ENCODE measurements around the gene PPIP5K2. TPM values are rescaled to one million over a fixed set of nuclear protein-coding genes. Genes with fewer than 3 reads are reported as not detected.

The PPIP5K2 gene
- total RNA-seq (2021; fragmentation: NEBNext Ultra II Directional; extraction: Animal tissue kit (Norgen Biotek cat#: 25700)) (39.1 and 46.6 TPM in 2 replicates), polyA plus RNA-seq (2011; rRNA removed) (8.4 and 14.8 TPM in 2 replicates), polyA minus RNA-seq (2011; rRNA and poly(A)+ RNA removed) (27.0 and 35.2 TPM in 2 replicates)
- polyA plus RNA-seq (2011; cell fraction: cytosol; rRNA removed), result 14.2 TPM
- 12.1 TPM for polyA plus RNA-seq (2011; cell fraction: nucleus; rRNA removed)
- 8.8 to 18.2 TPM (median 14.0 TPM) in 4 replicates for polyA plus RNA-seq (2012, experiment 1 of 2)
- polyA plus RNA-seq (2012, experiment 2 of 2), result 2.0 TPM
- 22.3 TPM for polyA plus RNA-seq (2013, experiment 1 of 2)
- 24.0 TPM for polyA plus RNA-seq (2013, experiment 2 of 2)
- polyA minus RNA-seq (2011; cell fraction: cytosol; rRNA and poly(A)+ RNA removed), result 33.0 TPM
- polyA minus RNA-seq (2011; cell fraction: nucleus; rRNA and poly(A)+ RNA removed), result 93.0 TPM
- long read RNA-seq, experiment 1, partial matches to known transcripts, result 6 of 21 reads
- long read RNA-seq, experiment 1, other reads (novel, unspliced or antisense), result 15 of 21 reads
- long read RNA-seq, experiment 2, partial matches to known transcripts, result 8 of 10 reads
- long read RNA-seq, experiment 2, other reads (novel, unspliced or antisense), result 2 of 10 reads

- Histone ChIP-seq H3K4ac (replicated peaks; ENCODE audit: insufficient read length, low read depth, low read length) (no peak within 1 kb of the TSS), H3K18ac (ENCODE audit: extremely low read depth, low read length) (peak within 1 kb of the TSS; percentile 66), H3K56ac (replicated peaks; ENCODE audit: insufficient read length, low read depth, low read length) (peak within 1 kb of the TSS; percentile 43), H3K79me1 (ENCODE audit: low read depth, low read length) (no peaks in the 10 kb centered on the region), H2BK20ac (ENCODE audit: low read length) (no peak within 1 kb of the TSS), H4K5ac (ENCODE audit: insufficient read length, low read depth, low read length) (peak within 1 kb of the TSS; percentile 51), H4K91ac (replicated peaks; ENCODE audit: insufficient read length, low read length) (no peak within 1 kb of the TSS), H3K27me3 (replicated peaks in 1 of 4; ENCODE audit: control insufficient read depth in 3 of 4, extremely low read depth in 1 of 4, insufficient read depth in 3 of 4, low read length in 3 of 4) (no peaks in the 10 kb centered on the region), H3K23me2 (ENCODE audit: low read depth, low read length) (peaks cover 4% of the 10 kb centered on the region), H4K20me1 (replicated peaks in 1 of 2; ENCODE audit: control insufficient read depth in 1 of 2, insufficient read depth in 2 of 2, low read length in 2 of 2) (no peaks in the 10 kb centered on the region), H3K23ac (ENCODE audit: insufficient read length) (no peak within 1 kb of the TSS), H3K14ac (ENCODE audit: insufficient read length) (no peak within 1 kb of the TSS), H3K9me3 (ENCODE audit: insufficient read depth in 2 of 2, low read depth in 1 of 2, low read length in 1 of 2) (no peaks in the 10 kb centered on the region), H3K9ac (replicated peaks in 1 of 4; ENCODE audit: extremely low read depth in 1 of 4, low read depth in 3 of 4, low read length in 3 of 4) (peak within 1 kb of the TSS; percentile 94 to 99 (median 96)), H3K79me2 (ENCODE audit: control insufficient read depth in 1 of 2, insufficient read depth in 2 of 2, low read length in 2 of 2) (peaks cover 0 to 55% of the 10 kb centered on the region in 2 experiments; a peak in 2 of 4 replicates), H2AFZ (ENCODE audit: low read length) (peak within 1 kb of the TSS; percentile 97), H4K8ac (ENCODE audit: extremely low read depth, insufficient read depth, low read length) (peak within 1 kb of the TSS; percentile 47; the same call in 1 of the 2 replicates), H2BK15ac (ENCODE audit: low read length) (peak within 1 kb of the TSS; percentile 62; the same call in 1 of the 2 replicates), H3K4me3 (ENCODE audit: extremely low read depth in 1 of 4, insufficient read depth in 2 of 4, low read depth in 3 of 4, low read length in 4 of 4) (peak within 1 kb of the TSS; percentile 84 to 96 (median 90)), H3K27ac (ENCODE audit: low read depth, low read length) (peak within 1 kb of the TSS; percentile 96), H2AK5ac (ENCODE audit: low read depth, low read length) (no peak within 1 kb of the TSS), H3K4me2 (ENCODE audit: insufficient read depth in 1 of 2, low read depth in 2 of 2, low read length in 2 of 2) (peak within 1 kb of the TSS; percentile 86 to 94), H2BK5ac (ENCODE audit: low read depth, low read length) (peak within 1 kb of the TSS; percentile 90), H3K36me3 (ENCODE audit: control insufficient read depth in 2 of 4, insufficient read depth in 4 of 4, low read length in 3 of 4) (no peaks in the 10 kb centered on the region), H2BK120ac (replicated peaks; ENCODE audit: low read depth, low read length) (no peak within 1 kb of the TSS), H3K4me1 (replicated peaks in 1 of 4; ENCODE audit: control insufficient read depth in 3 of 4, insufficient read depth in 4 of 4, low read length in 3 of 4) (peaks cover 0 to 3% (median under 1%) of the 10 kb centered on the region in 4 experiments; a peak in 2 of 7 replicates), H2BK12ac (ENCODE audit: low read depth, low read length) (peak within 1 kb of the TSS; percentile 55; the same call in 1 of the 2 replicates)
- FAIRE-seq (peak; percentile 99), DNase-seq (ENCODE audit: low read depth in 1 of 2, low spot score in 2 of 2) (peak; percentile 96)
- ChIA-PET POLR2A (ENCODE audit: partially characterized antibody) (interaction anchor here (0.6 to 2.1 kb wide), 24 partner anchors 8 to 365 kb away, joined by 3 to 10 read pairs (median 4); partner anchors contain the start of genes MACIR and PAM), CTCF (ENCODE audit: partially characterized antibody) (interaction anchor here (0.5 to 2.3 kb wide), 11 partner anchors 18 to 439 kb away, joined by 3 to 8 read pairs (median 3); no protein-coding TSS in a partner anchor)
- WGBS, 2 experiments (ENCODE audit: extremely low coverage in 1 of 2, insufficient coverage in 1 of 2, insufficient read length in 1 of 2, insufficient replicate concordance in 2 of 2, low coverage in 1 of 2, low lambda C conversion rate in 2 of 2, missing lambda C conversion rate in 1 of 2), result 1% methylated on average over 46 of the region's 46 CpGs; no CpG with 5 or more reads in 1 of the 2 experiments
- TF ChIP-seq CTBP2 (IDR thresholded peaks at IDR 0.05; ENCODE audit: borderline replicate concordance, insufficient read depth, insufficient read length, low read length), result no peak
- TF ChIP-seq YY1 (IDR thresholded peaks at IDR 0.05; ENCODE audit: low read depth, low read length), result no peak
- TF ChIP-seq JUN (IDR thresholded peaks at IDR 0.05; ENCODE audit: low read depth, low read length), result no peak
- peak in 1 of 2 experiments; percentile 73; a peak in 1 of 3 replicates for TF ChIP-seq EP300 (IDR thresholded peaks at IDR 0.05; ENCODE audit: borderline replicate concordance in 1 of 2, low read depth in 2 of 2, low read length in 2 of 2)
- peak; percentile 93 for TF ChIP-seq TAF1 (IDR thresholded peaks at IDR 0.05; ENCODE audit: low read depth, low read length)
- peak; percentile 92; the same call in 1 of the 2 replicates for TF ChIP-seq SP4 (IDR thresholded peaks at IDR 0.05; ENCODE audit: low read length)
- peak; percentile 25 to 92 for TF ChIP-seq POLR2A (IDR thresholded peaks at IDR 0.05; ENCODE audit: control extremely low read depth in 1 of 2, low read depth in 2 of 2, low read length in 2 of 2)
- no peak for TF ChIP-seq EZH2 (IDR thresholded peaks at IDR 0.05; ENCODE audit: low read depth, low read length, severe bottlenecking)
Observed at GRCh38 chr5:103119765-103120606, at the start of gene PPIP5K2, which contains the start of gene GIN1. Gene PPIP5K2, plus strand, starts transcription at chr5:103120301. Its CDS starts 9,289 bp downstream, at chr5:103129590. Gene GIN1, minus strand, starts transcription at chr5:103120138. Its CDS starts 11,431 bp downstream, at chr5:103108707.

All from H1 (cell line).